Neural cell (in vitro differentiated cells): ENCODE results near the gene IZUMO1R. TPM values are rescaled to one million over a fixed set of nuclear protein-coding genes. Genes with fewer than 3 reads are reported as not detected.

Experiments
- H2AFZ ChIP-seq: fragments of 200-600, 300-800 bp; sonication (generic), shearing (Covaris generic); 2 replicates; pipeline ENCODE4 v1.6.0; 2014; ENCODE audit warnings: low read depth, mild to moderate bottlenecking, antibody characterized with exemption, low read length, moderate library complexity
- H3F3A ChIP-seq: fragments of 200-600 bp; shearing (Covaris generic); 2 replicates; pipeline ENCODE4 v1.6.1; 2016; ENCODE audit warnings: mild to moderate bottlenecking, moderate library complexity, mixed read lengths, antibody characterized with exemption, low read length; ENCODE audit not compliant: insufficient read depth, poor library complexity, severe bottlenecking
- H3K27ac ChIP-seq: fragments of 200-600, 300-800 bp; sonication (generic), shearing (Covaris generic); 2 replicates; pipeline ENCODE4 v1.5.1; 2014; ENCODE audit warnings: mild to moderate bottlenecking, low read length, moderate library complexity
- H3K27me3 ChIP-seq: fragments of 300-800, 200-600 bp; sonication (generic), shearing (Covaris generic); 2 replicates; pipeline ENCODE4 v1.6.0; 2014; ENCODE audit warnings: mild to moderate bottlenecking, low read depth, low read length, moderate library complexity; ENCODE audit not compliant: insufficient read depth
- H3K36me3 ChIP-seq: fragments of 300-800, 200-600 bp; sonication (generic), shearing (Covaris generic); 2 replicates; pipeline ENCODE4 v1.5.1; 2014; ENCODE audit warnings: mild to moderate bottlenecking, antibody characterized with exemption, low read length, moderate library complexity; ENCODE audit not compliant: insufficient read depth
- H3K4me2 ChIP-seq: fragments of 300-800, 200-600 bp; sonication (generic), shearing (Covaris generic); 2 replicates; pipeline ENCODE4 v1.6.0; 2014; ENCODE audit warnings: mild to moderate bottlenecking, low read length
- H3K4me3 ChIP-seq: fragments of 300-800, 200-600 bp; sonication (generic), shearing (Covaris generic); 2 replicates; pipeline ENCODE4 v1.5.1; 2014; ENCODE audit warnings: mild to moderate bottlenecking, low read length, moderate library complexity
- H3K79me2 ChIP-seq: fragments of 200-600 bp; shearing (Covaris generic); replicated peaks from 2 replicates; pipeline ENCODE4 v1.6.0; 2014; ENCODE audit warnings: mild to moderate bottlenecking, low read length, moderate library complexity; ENCODE audit not compliant: insufficient read depth
- H3K9ac ChIP-seq: fragments of 300-800, 200-600 bp; sonication (generic), shearing (Covaris generic); 2 replicates; pipeline ENCODE4 v1.6.1; 2016; ENCODE audit warnings: mild to moderate bottlenecking, low read length, mixed read lengths
- H3K9me2 ChIP-seq: fragments of 200-600 bp; shearing (Covaris generic); 2 replicates; pipeline ENCODE4 v1.6.1; 2016; ENCODE audit warnings: mild to moderate bottlenecking, low read length, mixed read lengths; ENCODE audit not compliant: insufficient read depth
- H3K9me3 ChIP-seq: fragments of 200-600, 300-800 bp; sonication (generic), shearing (Covaris generic); 2 replicates; pipeline ENCODE4 v1.6.1; 2016; ENCODE audit warnings: mild to moderate bottlenecking, mixed run types, low read length, moderate library complexity, mixed read lengths
- H4K20me1 ChIP-seq: fragments of 200-600 bp; shearing (Covaris generic); 2 replicates; pipeline ENCODE4 v1.6.1; 2016; ENCODE audit warnings: mild to moderate bottlenecking, mixed run types; ENCODE audit not compliant: insufficient read depth
- CTCF ChIP-seq: fragments of 450-650 bp; IDR thresholded peaks from 2 replicates; pipeline ENCODE4 v1.5.1; 2014; ENCODE audit warnings: antibody characterized with exemption, mild to moderate bottlenecking, moderate library complexity; ENCODE audit not compliant: poor library complexity, severe bottlenecking
- EP300 ChIP-seq: fragments of 450-650 bp; conservative IDR thresholded peaks from 2 replicates; pipeline ENCODE4 v1.6.1; 2014; ENCODE audit warnings: antibody characterized with exemption, mild to moderate bottlenecking, moderate library complexity; ENCODE audit not compliant: poor library complexity, severe bottlenecking
- EZH2 ChIP-seq: fragments of 200-600, 300-800 bp; shearing (Covaris generic), sonication (generic); IDR thresholded peaks from 2 replicates; pipeline ENCODE4 v1.6.1; 2014; ENCODE audit warnings: antibody characterized with exemption, low read length, borderline replicate concordance, mild to moderate bottlenecking; ENCODE audit not compliant: insufficient read depth, poor library complexity, severe bottlenecking
- MXI1 ChIP-seq: fragments of 450-650 bp; conservative IDR thresholded peaks from 2 replicates; pipeline ENCODE4 v1.6.1; 2014; ENCODE audit warnings: antibody characterized with exemption, mild to moderate bottlenecking; ENCODE audit not compliant: poor library complexity, severe bottlenecking
- POLR2AphosphoS5 ChIP-seq: IDR thresholded peaks from 2 replicates; pipeline ENCODE4 v1.6.1; 2012
- RAD21 ChIP-seq: fragments of 450-650 bp; conservative IDR thresholded peaks from 2 replicates; pipeline ENCODE4 v1.6.1; 2014; ENCODE audit warnings: antibody characterized with exemption, mild to moderate bottlenecking, moderate library complexity
- REST ChIP-seq: IDR thresholded peaks from 2 replicates; pipeline ENCODE4 v1.6.1; 2012; ENCODE audit warnings: borderline replicate concordance
- SMC3 ChIP-seq: fragments of 450-650 bp; conservative IDR thresholded peaks from 2 replicates; pipeline ENCODE4 v1.6.1; 2014; ENCODE audit warnings: antibody characterized with exemption, mild to moderate bottlenecking, moderate library complexity; ENCODE audit not compliant: poor library complexity
- TAF1 ChIP-seq: IDR thresholded peaks from 2 replicates; pipeline ENCODE4 v1.6.1; 2012; ENCODE audit warnings: low read depth
- polyA minus RNA-seq: library from RNA; depleted of rRNA, polyadenylated mRNA; stranded (reverse); fragments of >200 nt; gene quantifications from 2 replicates; pipeline ENCODE4 v1.2.3, GENCODE V29; 2014
- polyA plus RNA-seq: library from polyadenylated mRNA; depleted of rRNA; stranded (reverse); fragments of >200 nt; gene quantifications from 2 replicates; pipeline ENCODE4 v1.2.3, GENCODE V29; 2014

IZUMO1R gene
- polyA plus RNA-seq = not detected in 2 replicates
- not detected in 2 replicates for polyA minus RNA-seq

- Histone ChIP-seq H3F3A (no peaks in the 10 kb centered on the region), H3K9me3 (no peaks in the 10 kb centered on the region), H3K4me3 (no peak within 1 kb of the TSS), H3K9ac (no peak within 1 kb of the TSS), H3K27ac (peak within 1 kb of the TSS; percentile 70), H3K27me3 (no peaks in the 10 kb centered on the region), H3K9me2 (no peaks in the 10 kb centered on the region), H2AFZ (no peak within 1 kb of the TSS), H4K20me1 (no peaks in the 10 kb centered on the region), H3K79me2 (no peaks in the 10 kb centered on the region), H3K4me2 (no peak within 1 kb of the TSS), H3K36me3 (no peaks in the 10 kb centered on the region)
- no peak for TF ChIP-seq RAD21
These were observed at the start of gene IZUMO1R for GRCh38 chr11:94303966-94304958. Gene IZUMO1R, plus strand, starts transcription at chr11:94304580. Its CDS starts 1,057 bp downstream, at chr11:94305637.

GRCh38 chr11:94271885-94272372 lies 32.5 kb upstream of the IZUMO1R start:
- H3K4me3 ChIP-seq = no peak overlapping the region
- no peaks in the 10 kb centered on the region for H3K79me2 ChIP-seq
- no peak overlapping the region for H2AFZ ChIP-seq
- H3F3A ChIP-seq = no peaks in the 10 kb centered on the region
- H4K20me1 ChIP-seq = no peaks in the 10 kb centered on the region
- no peak overlapping the region for H3K27ac ChIP-seq
- TF ChIP-seq TAF1 (no peak), RAD21 (no peak), CTCF (no peak), EZH2 (no peak), EP300 (no peak), POLR2AphosphoS5 (no peak), SMC3 (no peak), MXI1 (no peak), REST (no peak)
- no peak overlapping the region for H3K4me2 ChIP-seq
- no peak overlapping the region for H3K9ac ChIP-seq
- no peaks in the 10 kb centered on the region for H3K9me3 ChIP-seq
- H3K27me3 ChIP-seq = no peaks in the 10 kb centered on the region
- no peaks in the 10 kb centered on the region for H3K36me3 ChIP-seq
- H3K9me2 ChIP-seq = no peaks in the 10 kb centered on the region
